Nephron (organoid): ENCODE data around the gene USP10.

Experiments used
- H3K27ac Mint-ChIP-seq, 3 experiments: 2 replicates each; pipeline ENCODE4 v1.8.0; 2020; ENCODE audit warnings: mixed read lengths in 3 of 3, mild to moderate bottlenecking in 2 of 3, moderate library complexity in 1 of 3
- H3K27me3 Mint-ChIP-seq: 2 replicates; pipeline ENCODE4 v1.8.0; 2021; ENCODE audit warnings: low read depth, mild to moderate bottlenecking, moderate library complexity, mixed read lengths
- H3K36me3 Mint-ChIP-seq: 2 replicates; pipeline ENCODE4 v1.8.0; 2020; ENCODE audit warnings: low read depth, mixed read lengths
- H3K4me1 Mint-ChIP-seq: 2 replicates; pipeline ENCODE4 v1.8.0; 2020; ENCODE audit warnings: mixed read lengths
- H3K4me3 Mint-ChIP-seq, 3 experiments: 2 replicates each; pipeline ENCODE4 v1.8.0; 2020; ENCODE audit warnings: mild to moderate bottlenecking in 3 of 3, mixed read lengths in 3 of 3, moderate library complexity in 2 of 3
- H3K9me3 Mint-ChIP-seq: 2 replicates; pipeline ENCODE4 v1.8.0; 2020; ENCODE audit warnings: mixed read lengths
- CTCF ChIP-seq, 3 experiments: fragments of 200-600 bp; sonication (generic); IDR thresholded peaks; one replicate each; pipeline ENCODE4 v1.5.0; 2021; ENCODE audit warnings: antibody characterized with exemption in 3 of 3; ENCODE audit not compliant: unreplicated experiment in 3 of 3

USP10 gene

GRCh38 chr16:84806256-84806889, 106.6 kb downstream of the USP10 start:
- Mint-ChIP-seq H3K9me3 (peaks cover 2% of the 10 kb centered on the region), H3K36me3 (no peaks in the 10 kb centered on the region), H3K4me3 (no peak overlapping the region), H3K27ac (no peak overlapping the region), H3K27me3 (peaks cover 10% of the 10 kb centered on the region), H3K4me1 (no peaks in the 10 kb centered on the region)
- no peak for TF ChIP-seq CTCF (IDR thresholded peaks at IDR 0.05; ENCODE audit: unreplicated experiment in 3 of 3)

- no peak overlapping the region for H3K27ac Mint-ChIP-seq
- no peaks in the 10 kb centered on the region for H3K36me3 Mint-ChIP-seq
- H3K9me3 Mint-ChIP-seq, result peaks cover 2% of the 10 kb centered on the region
- peaks cover 15% of the 10 kb centered on the region for H3K27me3 Mint-ChIP-seq
- TF ChIP-seq CTCF (IDR thresholded peaks at IDR 0.05; ENCODE audit: unreplicated experiment in 3 of 3), result no peak
- H3K4me3 Mint-ChIP-seq, result no peak overlapping the region
- H3K4me1 Mint-ChIP-seq, result no peaks in the 10 kb centered on the region
Observed at GRCh38 chr16:84806890-84807258, 107.1 kb downstream of the USP10 start.

DNA sequence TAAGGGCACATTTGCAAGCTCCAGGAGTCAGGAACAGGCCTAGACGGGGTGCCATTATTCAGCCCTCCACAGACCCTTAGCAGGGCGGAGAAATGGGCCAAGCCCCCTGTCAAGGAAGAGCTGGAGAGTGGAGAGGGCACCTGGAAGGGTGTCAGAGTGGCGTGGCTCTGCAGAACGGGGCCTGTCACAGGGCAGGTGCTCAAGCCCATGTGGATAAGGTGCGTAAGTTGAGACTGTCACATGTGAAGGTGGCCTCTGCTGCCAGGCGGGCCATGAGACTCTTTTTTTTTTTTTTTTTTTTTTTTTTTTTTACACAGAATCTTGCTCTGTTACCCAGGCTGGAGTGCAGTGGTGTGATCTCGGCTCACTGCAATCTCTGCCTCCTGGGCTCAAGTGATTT, 108.0 kb downstream of the USP10 start:
- H3K36me3 Mint-ChIP-seq, result no peaks in the 10 kb centered on the region
- peaks cover 2% of the 10 kb centered on the region for H3K9me3 Mint-ChIP-seq
- H3K4me1 Mint-ChIP-seq, result no peaks in the 10 kb centered on the region
- H3K27ac Mint-ChIP-seq, result no peak overlapping the region
- no peak overlapping the region for H3K4me3 Mint-ChIP-seq
- TF ChIP-seq CTCF (IDR thresholded peaks at IDR 0.05; ENCODE audit: unreplicated experiment in 3 of 3), result no peak
- H3K27me3 Mint-ChIP-seq, result peaks cover 24% of the 10 kb centered on the region

DNA sequence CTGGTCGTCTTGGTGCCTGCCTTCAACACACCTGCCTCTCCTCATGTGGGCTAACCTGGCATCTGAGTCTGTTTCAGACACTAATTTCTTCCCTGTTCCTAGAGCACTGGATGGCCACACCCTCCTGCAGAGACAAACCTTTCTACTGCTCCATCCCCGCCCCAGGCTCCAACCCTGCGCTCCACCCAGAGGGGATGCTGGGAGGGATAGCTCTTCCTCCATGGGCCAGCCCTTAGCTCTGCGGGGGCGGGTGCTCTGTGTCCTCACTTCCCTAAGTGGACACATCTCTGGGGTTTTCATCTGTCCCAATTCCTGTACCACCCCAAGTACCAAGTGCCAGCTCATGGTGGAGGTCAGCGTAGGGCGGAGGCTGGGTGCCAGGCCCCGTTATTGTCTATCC, 109.0 kb downstream of the USP10 start:
- peaks cover 28% of the 10 kb centered on the region for H3K27me3 Mint-ChIP-seq
- no peak overlapping the region for H3K27ac Mint-ChIP-seq
- TF ChIP-seq CTCF (IDR thresholded peaks at IDR 0.05; ENCODE audit: unreplicated experiment in 3 of 3), result no peak
- no peak overlapping the region for H3K4me3 Mint-ChIP-seq
- peaks cover 2% of the 10 kb centered on the region for H3K9me3 Mint-ChIP-seq
- no peaks in the 10 kb centered on the region for H3K36me3 Mint-ChIP-seq
- H3K4me1 Mint-ChIP-seq, result no peaks in the 10 kb centered on the region

DNA sequence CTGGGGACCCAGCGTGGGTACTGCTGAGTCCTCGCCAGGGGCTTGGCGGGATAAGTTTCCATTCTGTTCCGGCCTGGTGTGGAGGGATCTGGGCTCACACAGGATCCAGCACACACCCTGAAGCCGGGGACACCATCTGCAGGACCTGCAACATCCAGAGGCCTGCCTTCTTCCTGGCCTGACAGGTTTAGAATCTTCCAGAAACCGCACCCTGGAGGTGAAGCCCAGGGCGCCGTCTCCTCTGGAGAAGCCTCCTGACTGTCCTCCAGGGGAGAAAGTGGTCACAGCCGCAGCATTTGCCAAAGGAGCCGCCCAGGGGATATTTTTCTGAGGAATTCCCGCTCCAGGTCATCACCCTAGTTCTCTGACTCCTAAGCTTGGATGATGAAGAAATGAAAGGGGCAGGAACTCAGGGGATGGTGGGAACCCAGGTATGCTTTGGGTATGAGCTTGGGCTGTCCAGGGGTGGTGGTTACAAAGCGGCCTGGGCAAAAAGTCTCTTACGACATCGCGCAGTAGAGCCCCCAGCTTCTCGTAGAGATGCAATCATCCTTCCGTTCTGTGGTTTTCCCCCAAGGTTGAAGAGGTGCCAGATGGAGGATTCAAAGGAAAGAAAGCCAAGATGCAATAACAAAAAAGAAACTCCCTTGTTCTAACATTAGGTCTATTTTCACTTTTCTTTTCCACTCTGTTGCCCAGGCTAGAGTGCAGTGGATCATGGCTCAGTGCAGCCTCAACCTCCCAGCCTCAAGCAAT, 110.9 kb downstream of the USP10 start:
- H3K4me1 Mint-ChIP-seq, result peaks cover 4% of the 10 kb centered on the region
- no peaks in the 10 kb centered on the region for H3K36me3 Mint-ChIP-seq
- TF ChIP-seq CTCF (IDR thresholded peaks at IDR 0.05; ENCODE audit: unreplicated experiment in 3 of 3), result no peak
- H3K4me3 Mint-ChIP-seq, result no peak overlapping the region
- H3K9me3 Mint-ChIP-seq, result no peaks in the 10 kb centered on the region
- H3K27me3 Mint-ChIP-seq, result peaks cover 37% of the 10 kb centered on the region
- H3K27ac Mint-ChIP-seq, result no peak overlapping the region

DNA sequence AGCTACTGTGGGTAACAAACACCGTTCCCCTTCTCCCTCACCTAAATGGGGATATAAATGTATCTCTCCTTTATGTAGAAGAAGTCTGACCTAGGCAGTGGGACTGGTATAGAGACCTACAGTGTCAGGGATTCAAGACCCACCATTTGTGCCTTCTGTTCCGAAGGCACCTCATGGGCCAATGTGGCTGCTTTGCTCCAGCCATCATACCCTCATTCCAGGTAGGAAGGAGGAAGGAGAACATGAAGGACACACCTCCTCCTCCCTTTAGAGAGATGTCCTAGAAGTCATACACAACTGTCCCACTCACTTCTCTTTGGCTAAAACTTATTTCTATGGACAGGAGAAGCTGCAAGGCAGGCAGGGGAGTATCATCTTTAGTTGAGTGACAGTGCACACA, 111.7 kb downstream of the USP10 start:
- Mint-ChIP-seq H3K4me1 (peaks cover 4% of the 10 kb centered on the region), H3K36me3 (no peaks in the 10 kb centered on the region), H3K4me3 (no peak overlapping the region), H3K27ac (no peak overlapping the region), H3K27me3 (peaks cover 42% of the 10 kb centered on the region), H3K9me3 (no peaks in the 10 kb centered on the region)
- TF ChIP-seq CTCF (IDR thresholded peaks at IDR 0.05; ENCODE audit: unreplicated experiment in 3 of 3), result no peak
